PFSK-1 (cell line): ENCODE results near the gene CCDC12.

Source experiments
- FOXP2 ChIP-seq: optimal IDR thresholded peaks from 2 replicates; pipeline ENCODE3; 2011; ENCODE audit warnings: borderline replicate concordance, control low read depth, inconsistent platforms; ENCODE audit not compliant: insufficient read depth; ENCODE audit errors: extremely low read length, extremely low read depth
- POLR2AphosphoS5 ChIP-seq: IDR thresholded peaks from 2 replicates; pipeline ENCODE4 v1.6.1; 2012; ENCODE audit warnings: low read depth, mild to moderate bottlenecking, control low read depth, low read length, moderate library complexity
- SIN3A ChIP-seq: IDR thresholded peaks from 2 replicates; pipeline ENCODE4 v1.6.1; 2012; ENCODE audit warnings: mild to moderate bottlenecking, low read length, moderate library complexity, borderline replicate concordance; ENCODE audit not compliant: insufficient read depth
- TAF1 ChIP-seq: IDR thresholded peaks from 2 replicates; pipeline ENCODE4 v1.6.1; 2012; ENCODE audit warnings: low read length, control low read depth, borderline replicate concordance; ENCODE audit not compliant: insufficient read depth
- TF ChIP-seq, protein P1 (sequence below), 2 experiments: IDR thresholded peaks; 2 replicates each; pipeline versions ENCODE4 v1.6.1 to v1.8.0; 2011 to 2012; ENCODE audit warnings: low read depth in 2 of 2, low read length in 2 of 2, control low read depth in 1 of 2, inconsistent platforms in 1 of 2, mild to moderate bottlenecking in 1 of 2, moderate library complexity in 1 of 2; ENCODE audit not compliant: insufficient read depth in 1 of 2

Gene CCDC12

DNA sequence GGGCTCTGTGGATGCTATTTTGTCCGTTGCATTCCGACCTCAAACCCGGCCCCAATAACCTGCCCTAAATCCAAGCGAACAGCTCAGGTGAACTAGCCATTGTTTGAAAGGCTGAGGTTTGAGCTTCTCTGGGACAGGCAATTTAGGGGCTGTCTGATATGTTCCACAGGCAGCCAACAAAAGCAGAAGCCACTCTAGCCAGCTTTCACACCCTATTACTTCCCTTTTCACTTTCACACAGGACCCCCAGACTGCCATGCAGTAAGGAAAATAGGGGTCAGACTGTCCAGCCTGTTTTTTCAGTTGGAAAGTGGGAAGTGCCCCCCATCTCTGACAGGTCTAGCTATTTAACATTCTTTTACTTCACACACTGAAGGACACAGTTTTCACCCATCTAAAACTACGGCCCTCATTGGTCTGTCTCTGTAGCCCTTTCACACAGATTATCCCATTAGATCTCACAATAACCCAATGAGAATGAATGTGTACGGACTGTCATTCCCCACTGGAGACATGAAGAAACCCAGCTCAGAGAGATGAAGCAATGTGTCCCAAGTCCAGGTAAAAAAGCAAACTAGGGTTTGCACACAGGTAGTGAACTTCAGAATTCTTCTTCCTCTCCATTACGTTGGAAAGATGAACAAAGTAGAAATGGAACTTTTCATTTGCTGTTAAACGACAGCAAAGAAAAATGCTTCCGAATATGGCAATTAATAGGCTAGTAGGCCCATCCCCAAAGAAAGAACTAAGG is 1.9 kb downstream of the CCDC12 start:
- TF ChIP-seq, protein P1, sequence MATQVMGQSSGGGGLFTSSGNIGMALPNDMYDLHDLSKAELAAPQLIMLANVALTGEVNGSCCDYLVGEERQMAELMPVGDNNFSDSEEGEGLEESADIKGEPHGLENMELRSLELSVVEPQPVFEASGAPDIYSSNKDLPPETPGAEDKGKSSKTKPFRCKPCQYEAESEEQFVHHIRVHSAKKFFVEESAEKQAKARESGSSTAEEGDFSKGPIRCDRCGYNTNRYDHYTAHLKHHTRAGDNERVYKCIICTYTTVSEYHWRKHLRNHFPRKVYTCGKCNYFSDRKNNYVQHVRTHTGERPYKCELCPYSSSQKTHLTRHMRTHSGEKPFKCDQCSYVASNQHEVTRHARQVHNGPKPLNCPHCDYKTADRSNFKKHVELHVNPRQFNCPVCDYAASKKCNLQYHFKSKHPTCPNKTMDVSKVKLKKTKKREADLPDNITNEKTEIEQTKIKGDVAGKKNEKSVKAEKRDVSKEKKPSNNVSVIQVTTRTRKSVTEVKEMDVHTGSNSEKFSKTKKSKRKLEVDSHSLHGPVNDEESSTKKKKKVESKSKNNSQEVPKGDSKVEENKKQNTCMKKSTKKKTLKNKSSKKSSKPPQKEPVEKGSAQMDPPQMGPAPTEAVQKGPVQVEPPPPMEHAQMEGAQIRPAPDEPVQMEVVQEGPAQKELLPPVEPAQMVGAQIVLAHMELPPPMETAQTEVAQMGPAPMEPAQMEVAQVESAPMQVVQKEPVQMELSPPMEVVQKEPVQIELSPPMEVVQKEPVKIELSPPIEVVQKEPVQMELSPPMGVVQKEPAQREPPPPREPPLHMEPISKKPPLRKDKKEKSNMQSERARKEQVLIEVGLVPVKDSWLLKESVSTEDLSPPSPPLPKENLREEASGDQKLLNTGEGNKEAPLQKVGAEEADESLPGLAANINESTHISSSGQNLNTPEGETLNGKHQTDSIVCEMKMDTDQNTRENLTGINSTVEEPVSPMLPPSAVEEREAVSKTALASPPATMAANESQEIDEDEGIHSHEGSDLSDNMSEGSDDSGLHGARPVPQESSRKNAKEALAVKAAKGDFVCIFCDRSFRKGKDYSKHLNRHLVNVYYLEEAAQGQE (IDR thresholded peaks at IDR 0.05; ENCODE audit: insufficient read depth in 1 of 2, low read depth in 2 of 2, low read length in 2 of 2), result no peak
- TF ChIP-seq TAF1 (no peak), FOXP2 (no peak), SIN3A (no peak), POLR2AphosphoS5 (no peak)

DNA sequence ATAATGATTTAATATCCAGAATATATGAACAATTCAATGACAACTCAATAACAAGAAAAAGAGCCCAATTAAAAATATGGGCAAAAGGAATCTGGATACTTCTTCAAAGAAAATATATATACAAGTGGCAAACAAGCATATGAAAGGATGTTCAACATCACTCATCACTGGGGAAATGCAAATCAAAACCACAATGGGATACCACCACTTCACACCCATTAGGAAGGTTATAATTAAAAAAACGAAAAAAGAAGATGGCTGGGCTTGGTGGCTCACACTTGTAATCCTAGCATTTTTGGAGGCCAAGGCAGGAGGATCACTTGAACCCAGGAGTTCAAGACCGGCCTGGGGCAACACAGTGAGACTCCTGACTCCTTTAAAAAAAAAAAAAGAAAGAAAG is 4.1 kb downstream of the CCDC12 start:
- no peak for TF ChIP-seq POLR2AphosphoS5

DNA sequence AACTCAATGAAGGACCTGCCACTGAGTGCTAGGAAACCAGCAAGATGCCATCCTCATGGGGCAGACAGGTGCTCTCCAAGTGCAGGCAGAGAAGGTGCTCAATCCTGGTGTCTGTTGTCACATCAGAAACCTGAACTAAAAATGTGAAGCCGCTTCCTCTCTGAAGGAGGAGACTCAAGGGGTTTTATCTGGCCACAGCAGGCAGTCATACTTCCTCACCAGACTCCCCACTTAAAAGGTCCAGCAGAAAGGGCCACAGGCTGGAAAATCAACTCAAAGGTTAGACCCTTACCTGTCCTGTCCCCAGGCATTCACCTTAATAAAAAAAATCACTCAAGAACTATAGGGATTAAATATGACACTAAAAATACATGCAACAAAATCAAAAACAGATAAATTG is 4.8 kb downstream of the CCDC12 start:
- TF ChIP-seq POLR2AphosphoS5 (no peak), SIN3A (no peak), TAF1 (no peak), FOXP2 (no peak)
- TF ChIP-seq, protein P1 (IDR thresholded peaks at IDR 0.05; ENCODE audit: insufficient read depth in 1 of 2, low read depth in 2 of 2, low read length in 2 of 2), result no peak

DNA sequence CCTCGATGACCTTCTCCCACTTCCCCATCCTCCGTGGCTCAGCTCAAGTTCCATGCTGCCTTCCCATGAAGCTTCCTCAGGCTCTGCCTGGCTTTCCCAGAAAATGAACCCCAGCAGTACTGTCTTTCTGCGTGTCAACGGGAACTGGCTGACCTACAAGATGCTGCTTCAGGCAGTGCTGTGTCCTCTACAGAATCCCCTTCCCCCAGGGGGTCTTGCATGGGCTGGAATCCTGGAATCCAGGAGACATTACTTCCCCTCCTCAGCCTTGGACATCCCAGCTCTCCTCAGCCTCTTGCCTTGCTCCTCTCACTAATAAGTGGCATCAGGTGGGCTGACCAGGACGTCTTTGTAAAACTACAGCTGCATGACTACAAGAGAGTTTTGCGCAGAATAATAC is 5.4 kb downstream of the CCDC12 start:
- TF ChIP-seq POLR2AphosphoS5 (no peak), SIN3A (no peak), FOXP2 (no peak), TAF1 (no peak)
- TF ChIP-seq, protein P1 (IDR thresholded peaks at IDR 0.05; ENCODE audit: insufficient read depth in 1 of 2, low read depth in 2 of 2, low read length in 2 of 2), result no peak

DNA sequence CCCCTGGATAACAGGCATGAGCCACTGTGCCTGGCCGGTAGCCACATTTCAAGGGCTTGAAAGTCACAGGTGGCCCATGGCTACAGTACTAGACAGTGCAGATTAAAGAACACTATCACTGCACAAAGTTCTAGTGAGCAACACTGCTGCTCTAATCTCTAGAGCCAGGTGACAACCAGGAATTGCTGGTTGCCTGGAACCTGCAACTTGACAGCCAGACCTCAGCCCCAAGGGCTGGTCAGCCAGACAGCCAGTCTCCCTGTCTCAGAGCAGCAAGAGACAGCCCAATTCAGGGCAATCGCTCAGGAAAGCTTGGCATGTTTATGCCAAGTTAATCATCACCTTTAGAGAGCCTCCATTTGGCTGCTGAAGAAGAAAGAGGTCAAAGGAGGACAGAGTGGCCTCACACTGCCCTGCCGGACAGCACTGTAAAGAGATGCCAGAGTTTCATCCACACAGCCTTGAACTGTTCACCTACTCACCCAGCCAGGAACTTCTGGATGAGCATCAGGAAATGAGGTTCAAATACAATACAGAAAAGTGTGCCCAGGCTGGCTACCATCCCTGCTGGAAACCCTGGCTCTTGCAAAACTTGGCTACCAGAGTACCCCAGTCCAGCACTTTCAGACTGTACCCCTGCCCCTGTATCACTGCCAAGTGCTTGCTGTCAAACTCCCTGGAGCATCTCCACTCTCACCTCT is 6.0 kb downstream of the CCDC12 start:
- TF ChIP-seq TAF1, result no peak
- no peak for TF ChIP-seq POLR2AphosphoS5
- no peak for TF ChIP-seq FOXP2
- no peak for TF ChIP-seq SIN3A
- TF ChIP-seq, protein P1 (IDR thresholded peaks at IDR 0.05; ENCODE audit: insufficient read depth in 1 of 2, low read depth in 2 of 2, low read length in 2 of 2), result no peak
